ENCODE measurements around the gene OXA1L. TPM values are rescaled to one million over a fixed set of nuclear protein-coding genes. Genes with fewer than 3 reads are reported as not detected.

The OXA1L gene
- total and polyA plus RNA-seq, 2 of the 13 experiments (the other 11 are each of a cell fraction or from before 2014, with no cell fraction given) = 230 to 589 TPM

DNA sequence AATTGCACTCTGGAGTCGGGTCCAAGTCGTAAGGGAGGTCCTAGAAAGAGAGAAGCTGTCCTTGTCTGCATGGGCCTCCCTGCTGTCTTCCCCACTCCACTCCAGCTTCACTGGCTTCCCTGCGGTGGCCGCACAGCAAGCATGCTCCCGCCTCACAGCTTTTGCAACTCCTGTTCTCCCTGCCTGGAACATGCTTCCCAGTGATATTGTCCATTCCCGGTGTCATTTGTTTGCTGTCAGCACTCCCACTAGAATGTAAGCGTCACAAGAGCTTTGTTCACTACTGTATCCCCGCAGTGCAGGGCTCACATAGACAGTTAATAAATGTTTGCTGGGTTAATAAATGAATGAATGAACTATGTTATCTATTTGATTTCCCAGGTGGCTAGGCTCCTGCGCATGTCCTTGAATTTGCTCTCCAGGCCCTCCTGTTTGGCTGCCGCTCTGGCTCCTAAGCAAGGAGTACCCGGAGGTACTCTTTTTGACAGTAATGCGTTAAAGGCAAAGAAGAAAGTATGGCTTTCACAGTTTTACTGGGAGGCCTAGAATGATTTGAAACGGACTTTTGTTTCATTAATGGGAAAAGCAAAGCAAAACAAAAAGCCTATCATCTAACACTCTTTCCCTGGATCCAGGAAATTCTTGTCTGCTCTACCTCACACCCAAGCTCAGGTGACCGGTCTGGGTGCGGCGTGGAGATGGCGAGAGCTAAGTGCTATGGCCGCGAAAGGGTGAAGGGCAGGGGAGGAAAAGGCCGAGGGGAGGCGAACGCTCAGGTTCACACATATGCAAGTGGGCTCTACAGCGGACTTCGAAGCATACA is 54.9 kb downstream of the OXA1L start (continued):
- TF ChIP-seq, protein P1, sequence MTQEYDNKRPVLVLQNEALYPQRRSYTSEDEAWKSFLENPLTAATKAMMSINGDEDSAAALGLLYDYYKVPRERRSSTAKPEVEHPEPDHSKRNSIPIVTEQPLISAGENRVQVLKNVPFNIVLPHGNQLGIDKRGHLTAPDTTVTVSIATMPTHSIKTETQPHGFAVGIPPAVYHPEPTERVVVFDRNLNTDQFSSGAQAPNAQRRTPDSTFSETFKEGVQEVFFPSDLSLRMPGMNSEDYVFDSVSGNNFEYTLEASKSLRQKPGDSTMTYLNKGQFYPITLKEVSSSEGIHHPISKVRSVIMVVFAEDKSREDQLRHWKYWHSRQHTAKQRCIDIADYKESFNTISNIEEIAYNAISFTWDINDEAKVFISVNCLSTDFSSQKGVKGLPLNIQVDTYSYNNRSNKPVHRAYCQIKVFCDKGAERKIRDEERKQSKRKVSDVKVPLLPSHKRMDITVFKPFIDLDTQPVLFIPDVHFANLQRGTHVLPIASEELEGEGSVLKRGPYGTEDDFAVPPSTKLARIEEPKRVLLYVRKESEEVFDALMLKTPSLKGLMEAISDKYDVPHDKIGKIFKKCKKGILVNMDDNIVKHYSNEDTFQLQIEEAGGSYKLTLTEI (CRISPR knock-in tag; conservative IDR thresholded peaks at IDR 0.05) = no peak
- TF ChIP-seq NR2F6 (IDR thresholded peaks at IDR 0.05) (no peak), NR2F6 (CRISPR knock-in tag; IDR thresholded peaks at IDR 0.05) (peak; percentile 75), CBFB (CRISPR knock-in tag; IDR thresholded peaks at IDR 0.05) (peak; percentile 53; the same call in 1 of the 2 replicates), ZNF253 (CRISPR knock-in tag; IDR thresholded peaks at IDR 0.05; ENCODE audit: borderline replicate concordance) (peak; percentile 86; the same call in 1 of the 2 replicates), JUND (CRISPR knock-in tag; IDR thresholded peaks at IDR 0.05) (no peak; the same call in 1 of the 2 replicates), ARNTL (CRISPR knock-in tag; IDR thresholded peaks at IDR 0.05) (peak; percentile 71), GABPA (IDR thresholded peaks at IDR 0.05; ENCODE audit: low read depth, low read length) (no peak), GABPA (CRISPR knock-in tag; IDR thresholded peaks at IDR 0.05; ENCODE audit: low read depth) (0 out of 2 replicates have a peak, but pooled peaks have one; percentile 11), ZNF207 (IDR thresholded peaks at IDR 0.05; ENCODE audit: borderline replicate concordance) (no peak), ETV6 (CRISPR knock-in tag; conservative IDR thresholded peaks at IDR 0.05) (peak; percentile 85; the same call in 1 of the 2 replicates), AKAP8 (CRISPR knock-in tag; IDR thresholded peaks at IDR 0.05) (peak; percentile 73; the same call in 1 of the 2 replicates), MAFG (CRISPR knock-in tag; IDR thresholded peaks at IDR 0.05) (no peak), ZSCAN21 (CRISPR knock-in tag; IDR thresholded peaks at IDR 0.05; ENCODE audit: borderline replicate concordance) (peak; percentile 67), NCOA2 (CRISPR knock-in tag; IDR thresholded peaks at IDR 0.05) (peak; percentile 56; the same call in 1 of the 2 replicates), SRY (CRISPR knock-in tag; IDR thresholded peaks at IDR 0.05) (peak; percentile 75; the same call in 1 of the 2 replicates), PHF8 (CRISPR knock-in tag; IDR thresholded peaks at IDR 0.05) (no peak; the same call in 1 of the 2 replicates), TOPORS (CRISPR knock-in tag; IDR thresholded peaks at IDR 0.05) (no peak)
- TF ChIP-seq, protein P2, sequence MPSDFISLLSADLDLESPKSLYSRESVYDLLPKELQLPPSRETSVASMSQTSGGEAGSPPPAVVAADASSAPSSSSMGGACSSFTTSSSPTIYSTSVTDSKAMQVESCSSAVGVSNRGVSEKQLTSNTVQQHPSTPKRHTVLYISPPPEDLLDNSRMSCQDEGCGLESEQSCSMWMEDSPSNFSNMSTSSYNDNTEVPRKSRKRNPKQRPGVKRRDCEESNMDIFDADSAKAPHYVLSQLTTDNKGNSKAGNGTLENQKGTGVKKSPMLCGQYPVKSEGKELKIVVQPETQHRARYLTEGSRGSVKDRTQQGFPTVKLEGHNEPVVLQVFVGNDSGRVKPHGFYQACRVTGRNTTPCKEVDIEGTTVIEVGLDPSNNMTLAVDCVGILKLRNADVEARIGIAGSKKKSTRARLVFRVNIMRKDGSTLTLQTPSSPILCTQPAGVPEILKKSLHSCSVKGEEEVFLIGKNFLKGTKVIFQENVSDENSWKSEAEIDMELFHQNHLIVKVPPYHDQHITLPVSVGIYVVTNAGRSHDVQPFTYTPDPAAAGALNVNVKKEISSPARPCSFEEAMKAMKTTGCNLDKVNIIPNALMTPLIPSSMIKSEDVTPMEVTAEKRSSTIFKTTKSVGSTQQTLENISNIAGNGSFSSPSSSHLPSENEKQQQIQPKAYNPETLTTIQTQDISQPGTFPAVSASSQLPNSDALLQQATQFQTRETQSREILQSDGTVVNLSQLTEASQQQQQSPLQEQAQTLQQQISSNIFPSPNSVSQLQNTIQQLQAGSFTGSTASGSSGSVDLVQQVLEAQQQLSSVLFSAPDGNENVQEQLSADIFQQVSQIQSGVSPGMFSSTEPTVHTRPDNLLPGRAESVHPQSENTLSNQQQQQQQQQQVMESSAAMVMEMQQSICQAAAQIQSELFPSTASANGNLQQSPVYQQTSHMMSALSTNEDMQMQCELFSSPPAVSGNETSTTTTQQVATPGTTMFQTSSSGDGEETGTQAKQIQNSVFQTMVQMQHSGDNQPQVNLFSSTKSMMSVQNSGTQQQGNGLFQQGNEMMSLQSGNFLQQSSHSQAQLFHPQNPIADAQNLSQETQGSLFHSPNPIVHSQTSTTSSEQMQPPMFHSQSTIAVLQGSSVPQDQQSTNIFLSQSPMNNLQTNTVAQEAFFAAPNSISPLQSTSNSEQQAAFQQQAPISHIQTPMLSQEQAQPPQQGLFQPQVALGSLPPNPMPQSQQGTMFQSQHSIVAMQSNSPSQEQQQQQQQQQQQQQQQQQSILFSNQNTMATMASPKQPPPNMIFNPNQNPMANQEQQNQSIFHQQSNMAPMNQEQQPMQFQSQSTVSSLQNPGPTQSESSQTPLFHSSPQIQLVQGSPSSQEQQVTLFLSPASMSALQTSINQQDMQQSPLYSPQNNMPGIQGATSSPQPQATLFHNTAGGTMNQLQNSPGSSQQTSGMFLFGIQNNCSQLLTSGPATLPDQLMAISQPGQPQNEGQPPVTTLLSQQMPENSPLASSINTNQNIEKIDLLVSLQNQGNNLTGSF (CRISPR knock-in tag; IDR thresholded peaks at IDR 0.05) = peak; percentile 98
- TF ChIP-seq, protein P3, sequence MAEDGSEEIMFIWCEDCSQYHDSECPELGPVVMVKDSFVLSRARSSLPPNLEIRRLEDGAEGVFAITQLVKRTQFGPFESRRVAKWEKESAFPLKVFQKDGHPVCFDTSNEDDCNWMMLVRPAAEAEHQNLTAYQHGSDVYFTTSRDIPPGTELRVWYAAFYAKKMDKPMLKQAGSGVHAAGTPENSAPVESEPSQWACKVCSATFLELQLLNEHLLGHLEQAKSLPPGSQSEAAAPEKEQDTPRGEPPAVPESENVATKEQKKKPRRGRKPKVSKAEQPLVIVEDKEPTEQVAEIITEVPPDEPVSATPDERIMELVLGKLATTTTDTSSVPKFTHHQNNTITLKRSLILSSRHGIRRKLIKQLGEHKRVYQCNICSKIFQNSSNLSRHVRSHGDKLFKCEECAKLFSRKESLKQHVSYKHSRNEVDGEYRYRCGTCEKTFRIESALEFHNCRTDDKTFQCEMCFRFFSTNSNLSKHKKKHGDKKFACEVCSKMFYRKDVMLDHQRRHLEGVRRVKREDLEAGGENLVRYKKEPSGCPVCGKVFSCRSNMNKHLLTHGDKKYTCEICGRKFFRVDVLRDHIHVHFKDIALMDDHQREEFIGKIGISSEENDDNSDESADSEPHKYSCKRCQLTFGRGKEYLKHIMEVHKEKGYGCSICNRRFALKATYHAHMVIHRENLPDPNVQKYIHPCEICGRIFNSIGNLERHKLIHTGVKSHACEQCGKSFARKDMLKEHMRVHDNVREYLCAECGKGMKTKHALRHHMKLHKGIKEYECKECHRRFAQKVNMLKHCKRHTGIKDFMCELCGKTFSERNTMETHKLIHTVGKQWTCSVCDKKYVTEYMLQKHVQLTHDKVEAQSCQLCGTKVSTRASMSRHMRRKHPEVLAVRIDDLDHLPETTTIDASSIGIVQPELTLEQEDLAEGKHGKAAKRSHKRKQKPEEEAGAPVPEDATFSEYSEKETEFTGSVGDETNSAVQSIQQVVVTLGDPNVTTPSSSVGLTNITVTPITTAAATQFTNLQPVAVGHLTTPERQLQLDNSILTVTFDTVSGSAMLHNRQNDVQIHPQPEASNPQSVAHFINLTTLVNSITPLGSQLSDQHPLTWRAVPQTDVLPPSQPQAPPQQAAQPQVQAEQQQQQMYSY (CRISPR knock-in tag; IDR thresholded peaks at IDR 0.05) = peak; percentile 69; the same call in 1 of the 2 replicates

Data from HepG2 (cell line).